Fibroblast of the conjunctiva (primary cell): Measurements from ENCODE around the gene RAB25.

Experiments
- DNase-seq: peaks from one replicate; pipeline ENCODE4 v3.0.0-alpha.2; 2010; ENCODE audit warnings: low read depth

RAB25 gene

GRCh38 chr1:156118177-156118868 is 57.4 kb downstream of the RAB25 start:
- no peak for DNase-seq

- no peak for DNase-seq
These were observed 58.7 kb downstream of the RAB25 start for GRCh38 chr1:156119503-156120209.
